ENCODE results near the gene PRDM15.

Gene PRDM15

DNA sequence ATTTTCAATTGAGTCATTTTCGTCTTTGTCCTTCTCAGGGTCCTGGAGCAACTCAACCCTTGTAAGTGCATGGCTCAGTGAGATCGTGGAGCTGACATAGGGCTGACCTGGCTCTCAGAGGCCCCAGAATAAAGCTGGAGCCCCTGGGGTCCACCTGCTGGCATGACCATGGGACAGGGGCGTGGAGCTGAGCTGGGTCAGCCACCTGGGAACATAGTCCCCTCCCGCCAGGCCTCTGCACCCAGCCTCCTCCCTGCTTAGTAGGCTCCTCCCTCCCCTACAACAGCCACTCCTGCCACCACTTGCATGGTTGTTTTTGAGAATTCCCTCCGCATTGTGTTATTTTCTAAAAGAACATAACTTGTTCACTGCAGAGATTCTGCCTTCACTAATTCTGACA is 109.2 kb downstream of the PRDM15 start:
- H3K4me3 ChIP-seq (ENCODE audit: low read depth, low read length) = no peak overlapping the region
- no peak for TF ChIP-seq CTCF (IDR thresholded peaks at IDR 0.05; ENCODE audit: low read depth, low read length, missing control alignments)
- DNase-seq (ENCODE audit: low read depth) = no peak

GRCh38 chr21:41769521-41769920 is 109.6 kb downstream of the PRDM15 start:
- DNase-seq (ENCODE audit: low read depth) = no peak
- no peak overlapping the region for H3K4me3 ChIP-seq (ENCODE audit: low read depth, low read length)
- TF ChIP-seq CTCF (IDR thresholded peaks at IDR 0.05; ENCODE audit: low read depth, low read length, missing control alignments) = no peak

- no peak for TF ChIP-seq CTCF (IDR thresholded peaks at IDR 0.05; ENCODE audit: low read depth, low read length, missing control alignments)
- DNase-seq (ENCODE audit: low read depth) = no peak
- no peak overlapping the region for H3K4me3 ChIP-seq (ENCODE audit: low read depth, low read length)
Observed at GRCh38 chr21:41769111-41769510, 110.0 kb downstream of the PRDM15 start.

- no peak overlapping the region; the same call in 1 of the 2 replicates for H3K4me3 ChIP-seq (ENCODE audit: low read depth, low read length)
- no peak for DNase-seq (ENCODE audit: low read depth)
- peak; percentile 6 for TF ChIP-seq CTCF (IDR thresholded peaks at IDR 0.05; ENCODE audit: low read depth, low read length, missing control alignments)
Observed at GRCh38 chr21:41768437-41769042, 110.6 kb downstream of the PRDM15 start.

DNA sequence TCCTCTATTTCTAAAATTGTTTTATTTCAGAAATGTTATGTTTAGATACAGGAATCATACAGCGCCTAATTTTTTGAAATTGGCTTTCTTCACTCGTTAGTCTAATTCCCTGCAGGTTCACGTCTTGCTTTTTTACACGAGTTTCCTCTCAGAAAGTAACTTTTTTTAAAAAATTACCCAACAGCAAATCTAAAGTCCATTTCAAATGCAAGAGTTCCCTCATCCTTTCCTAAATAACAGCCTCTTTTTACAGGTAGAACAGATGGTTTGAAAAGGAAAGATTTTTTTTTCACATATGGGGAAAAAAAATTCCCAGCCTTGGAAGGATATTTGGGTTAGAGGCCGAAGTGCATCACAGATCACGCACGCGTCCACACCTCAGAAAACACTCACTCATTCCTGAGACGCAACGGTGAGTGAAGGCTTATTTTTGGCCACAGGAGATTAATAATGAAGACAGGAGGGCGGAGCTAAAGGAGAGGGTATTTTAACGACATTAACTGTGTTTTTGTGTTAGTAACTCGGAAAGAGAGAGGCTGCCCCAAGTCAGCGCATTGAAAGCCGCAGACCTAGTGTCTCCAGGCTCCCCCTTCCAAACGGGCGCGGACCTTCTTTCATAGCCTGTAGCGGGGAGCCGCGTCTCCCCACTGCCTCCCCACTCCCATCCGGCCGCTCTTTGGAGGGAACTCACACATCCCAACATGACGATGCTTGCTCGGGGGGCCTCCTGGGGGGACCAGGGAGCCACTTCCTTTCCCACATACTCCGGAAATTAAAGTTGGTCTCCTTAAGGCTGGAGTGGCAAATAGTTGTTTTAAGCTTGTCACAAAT is 111.3 kb downstream of the PRDM15 start:
- no peak for TF ChIP-seq CTCF (IDR thresholded peaks at IDR 0.05; ENCODE audit: low read depth, low read length, missing control alignments)
- no peak overlapping the region for H3K4me3 ChIP-seq (ENCODE audit: low read depth, low read length)
- no peak for DNase-seq (ENCODE audit: low read depth)

- no peak for TF ChIP-seq CTCF (IDR thresholded peaks at IDR 0.05; ENCODE audit: low read depth, low read length, missing control alignments)
- no peak for DNase-seq (ENCODE audit: low read depth)
- peak within 1 kb of the TSS; percentile 30 for H3K4me3 ChIP-seq (ENCODE audit: low read depth, low read length)
Observed at GRCh38 chr21:41766883-41767605, 112.1 kb downstream of the PRDM15 start, which contains the start of gene RIPK4. RIPK4 (minus strand) TSS chr21:41767052; CDS start chr21:41767041, 11 bp downstream.
